ENCODE results near the gene GABRB3. TPM values are rescaled to one million over a fixed set of nuclear protein-coding genes. Genes with fewer than 3 reads are reported as not detected.

GABRB3 gene
- not detected in 2 replicates for total RNA-seq (2014; rRNA removed; shearing (Covaris generic))

DNA sequence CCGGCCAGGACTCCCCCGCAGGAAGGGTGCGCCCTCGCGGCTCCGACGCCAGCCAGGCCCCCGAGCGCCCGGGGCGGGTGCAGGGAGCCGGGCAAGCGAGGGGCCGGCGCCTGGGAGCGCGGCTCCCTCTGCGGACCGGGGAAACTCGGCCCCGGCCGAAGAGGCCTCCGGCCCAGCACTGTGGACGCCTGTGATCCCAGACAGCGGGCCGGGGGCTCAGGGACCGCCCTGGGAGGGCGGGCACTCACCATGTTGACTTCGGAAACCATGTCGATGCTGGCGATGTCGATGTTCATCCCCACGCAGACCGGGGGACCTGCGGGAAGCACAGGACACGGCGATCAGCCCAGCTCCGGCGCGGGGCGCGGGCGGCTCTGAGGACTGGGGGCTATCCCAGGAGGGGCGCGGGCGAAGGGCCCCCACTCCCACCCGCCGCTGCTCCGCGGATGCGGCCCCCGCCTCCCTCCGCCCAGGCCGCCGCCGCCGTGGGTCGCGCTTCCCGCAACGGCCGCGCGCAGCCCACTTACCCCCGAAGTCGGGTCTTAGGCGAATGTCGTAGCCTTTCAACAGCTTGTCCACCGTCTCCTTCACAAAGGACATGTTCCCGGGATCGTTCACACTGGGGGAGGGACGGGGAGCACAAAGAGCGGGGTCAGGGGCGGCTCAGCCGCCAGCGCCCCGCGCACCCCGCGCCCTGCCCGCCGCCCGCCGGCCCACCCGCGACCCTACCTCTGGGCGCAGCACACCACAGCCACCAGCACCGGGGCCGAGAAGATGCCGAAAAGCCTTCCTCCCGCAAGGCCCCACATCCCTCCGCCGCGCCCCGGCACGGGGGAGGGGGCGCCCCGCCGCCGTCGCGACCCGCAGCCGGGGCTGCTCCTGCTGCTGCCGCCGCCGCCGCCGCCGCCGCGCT lies at the start of gene GABRB3:
Gene GABRB3 (minus strand): TSS at position 913 of the 913 bp plus-strand sequence.
- no peak for DNase-seq (ENCODE audit: low spot score)

DNA sequence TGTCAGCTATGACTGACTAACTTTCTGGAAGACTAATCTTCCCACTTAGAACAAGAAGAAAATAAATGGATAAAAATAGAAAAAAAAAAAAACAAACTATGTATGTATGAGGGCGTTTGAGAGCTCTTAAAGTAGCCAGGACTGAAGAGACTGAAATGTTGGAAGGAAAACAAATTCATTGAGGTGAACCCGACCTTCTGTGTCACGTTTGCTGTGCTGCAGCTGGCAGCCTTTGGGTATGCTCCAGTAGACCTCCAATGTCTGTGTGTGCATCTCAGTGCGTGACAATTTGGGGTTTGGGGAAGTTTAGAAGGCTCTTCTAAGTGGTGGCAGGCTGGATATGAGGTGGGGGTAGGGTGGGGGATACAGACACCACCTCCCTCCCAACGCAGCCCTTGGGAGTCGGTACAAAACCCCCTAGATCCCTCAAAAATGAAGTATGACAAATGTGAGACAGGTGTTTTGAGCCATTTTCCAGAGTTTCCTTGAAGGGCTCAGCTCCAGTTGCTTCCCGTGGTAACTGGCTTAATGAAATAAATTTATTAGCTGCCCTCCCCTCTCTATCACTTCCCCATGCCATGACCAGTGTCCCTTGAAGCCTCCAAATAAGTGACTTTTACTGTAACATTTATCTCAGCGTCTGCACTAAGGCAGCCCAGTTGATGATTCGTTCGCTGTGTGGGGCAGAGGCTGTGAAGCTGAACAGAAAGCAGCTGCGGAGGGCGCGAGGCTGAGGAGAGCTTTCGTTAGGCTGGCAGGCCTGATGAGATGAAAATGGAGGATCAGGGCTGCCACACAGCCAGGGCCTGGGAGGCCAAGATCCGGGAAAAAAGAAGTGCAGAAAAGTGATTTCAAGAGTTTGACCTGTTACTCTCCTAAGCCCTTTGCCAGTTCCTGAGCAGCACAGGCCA lies 34.9 kb upstream of the GABRB3 start:
- DNase-seq (ENCODE audit: low spot score) = no peak

DNA sequence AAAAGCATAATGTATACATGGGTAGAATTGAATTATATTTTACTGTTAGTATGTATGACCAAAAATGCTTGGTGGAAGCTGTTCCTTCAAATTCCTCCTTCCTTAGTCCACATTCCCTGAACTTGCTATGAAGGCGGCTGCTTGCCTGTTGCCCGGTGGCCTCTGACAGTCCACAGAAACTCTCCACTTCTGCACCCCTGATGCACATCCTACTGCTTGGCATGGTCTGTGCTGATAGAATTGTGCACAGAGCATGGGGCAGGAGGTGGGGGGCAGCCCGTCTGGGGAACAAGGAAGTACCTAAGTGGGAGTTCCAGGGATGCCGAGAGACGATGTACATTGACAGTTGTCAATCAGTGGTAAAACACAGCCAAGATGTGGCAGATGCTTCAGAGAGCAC lies 33.7 kb upstream of the GABRB3 start:
- DNase-seq (ENCODE audit: low spot score) = no peak

DNA sequence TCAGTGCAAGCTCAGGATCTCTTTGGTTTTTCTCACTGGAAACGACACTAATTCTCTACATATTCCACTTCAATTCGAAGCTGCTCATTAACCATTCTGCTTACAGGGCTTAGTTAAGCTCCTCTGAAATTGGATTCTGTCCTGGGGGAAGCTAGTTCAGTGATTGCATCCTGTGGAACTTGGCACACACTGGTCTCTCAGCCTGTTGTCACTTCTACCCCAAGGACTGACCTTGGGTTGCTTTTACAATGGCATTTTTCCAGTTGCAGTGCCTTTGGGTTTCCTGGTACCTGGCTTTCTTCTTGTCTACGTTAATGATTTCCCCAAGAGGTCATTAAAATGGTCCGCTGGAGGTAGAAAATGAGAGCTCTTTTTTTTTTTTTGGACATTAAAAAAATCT lies 33.3 kb upstream of the GABRB3 start:
- no peak for DNase-seq (ENCODE audit: low spot score)

- no peak for DNase-seq (ENCODE audit: low spot score)
Observed at GRCh38 chr15:26805470-26805869, 32.6 kb upstream of the GABRB3 start.

DNA sequence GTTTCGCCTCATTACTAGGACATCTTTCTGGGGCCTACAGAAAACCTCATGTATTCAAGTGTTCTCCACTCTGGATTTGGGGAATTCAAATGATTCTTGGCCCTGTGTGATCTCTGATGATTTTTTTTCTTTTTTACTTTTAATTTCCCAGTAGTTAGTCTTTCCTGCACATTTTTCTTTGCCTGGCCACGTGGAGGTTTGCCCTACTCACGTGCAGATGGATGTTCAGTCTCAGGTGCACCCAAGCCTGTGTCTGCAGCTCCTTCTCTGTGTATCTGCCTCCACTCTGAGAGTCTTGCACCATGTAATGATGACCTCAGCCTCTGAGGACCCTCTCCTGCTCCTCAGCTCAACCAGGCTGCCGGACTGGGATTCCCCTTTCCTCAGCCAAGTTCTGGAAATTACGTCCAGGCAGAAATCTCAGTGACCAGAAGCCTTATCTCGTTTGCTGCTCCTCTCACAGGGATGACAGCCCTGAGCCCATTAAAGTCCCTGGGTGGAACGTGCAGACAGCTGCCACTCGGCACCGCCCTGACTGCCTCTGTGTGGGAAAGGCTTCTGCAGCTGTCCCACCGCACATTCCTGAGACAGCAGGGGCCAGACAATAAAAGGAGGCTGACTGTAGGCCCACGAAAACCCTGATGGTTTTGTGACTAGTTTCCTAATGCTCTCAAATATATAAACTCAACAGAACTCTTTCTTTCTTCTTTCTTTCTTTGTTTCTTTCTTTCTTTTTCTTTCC lies 31.4 kb upstream of the GABRB3 start:
- no peak for DNase-seq (ENCODE audit: low spot score)

DNA sequence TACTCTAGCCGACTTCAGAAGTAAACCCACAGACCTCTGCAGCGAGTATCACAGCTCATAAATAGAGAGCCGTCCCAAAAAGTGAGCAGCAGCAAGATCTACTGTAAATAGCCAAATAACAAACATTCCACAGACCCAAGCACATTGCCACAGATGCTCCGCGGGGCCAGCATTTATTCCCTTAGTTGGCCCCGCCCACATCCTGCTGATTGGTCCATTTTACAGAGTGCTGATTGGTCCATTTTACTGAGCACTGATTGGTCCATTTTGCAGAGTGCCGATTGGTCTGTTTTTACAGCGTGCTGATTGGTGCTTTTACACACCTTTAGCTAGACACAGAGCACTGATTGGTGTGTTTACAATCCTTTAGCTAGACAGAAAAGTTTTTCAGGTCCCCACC lies 17.3 kb upstream of the GABRB3 start:
- DNase-seq (ENCODE audit: low spot score) = no peak

- no peak for DNase-seq (ENCODE audit: low spot score)
Observed at GRCh38 chr15:26781816-26782215, 8.9 kb upstream of the GABRB3 start.

DNA sequence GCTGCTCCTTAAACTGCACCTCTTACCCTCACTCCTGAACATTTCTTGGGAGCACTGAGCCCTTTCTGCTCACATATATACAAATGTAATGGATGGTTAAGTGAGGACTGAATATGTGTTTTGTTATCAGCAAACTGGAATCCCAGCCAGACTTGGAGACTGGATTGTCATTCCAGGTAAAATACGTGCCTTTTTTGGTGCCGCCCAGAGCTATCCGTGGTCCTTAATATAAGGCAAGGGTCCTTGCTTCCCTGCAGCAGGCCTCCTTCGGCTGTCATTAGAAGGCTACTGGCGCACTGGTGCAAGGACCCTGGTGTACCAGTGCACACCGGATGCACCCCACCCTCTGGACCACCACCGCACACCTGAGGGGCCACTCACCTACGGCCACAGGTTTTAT lies 1.1 kb upstream of the GABRB3 start:
- DNase-seq (ENCODE audit: low spot score) = no peak

GRCh38 chr15:26773067-26773877 lies 406 bp upstream of the GABRB3 start:
- no peak for DNase-seq (ENCODE audit: low spot score)

GRCh38 chr15:26771578-26772153 lies 1.2 kb downstream of the GABRB3 start:
- DNase-seq (ENCODE audit: low spot score) = no peak

- no peak for DNase-seq (ENCODE audit: low spot score)
Observed at GRCh38 chr15:26771168-26771567, 1.7 kb downstream of the GABRB3 start.

DNA sequence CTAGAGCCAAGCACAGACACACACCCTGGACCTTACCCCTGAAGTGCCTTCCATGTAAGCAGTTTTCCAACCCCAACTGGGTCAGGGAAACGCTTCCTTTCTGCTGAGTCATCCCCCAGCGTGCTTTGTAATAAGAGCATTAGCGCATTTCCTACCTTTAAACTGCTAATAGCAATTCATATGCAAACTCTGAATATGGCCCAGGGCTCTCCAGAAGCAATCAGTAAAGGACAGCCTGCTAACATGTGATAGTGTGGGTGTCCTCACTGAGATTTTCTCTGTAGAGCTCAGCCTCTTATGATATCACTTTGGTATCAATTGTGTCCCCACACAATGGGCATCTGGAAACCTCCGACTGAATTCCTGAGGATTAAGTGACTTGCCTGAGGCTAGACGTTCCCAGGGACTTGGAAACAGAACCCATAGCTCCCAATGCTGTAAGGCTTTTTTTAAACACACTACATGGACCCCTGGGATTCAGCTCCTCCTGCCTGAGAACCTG lies 5.6 kb downstream of the GABRB3 start:
- DNase-seq (ENCODE audit: low spot score) = no peak

DNA sequence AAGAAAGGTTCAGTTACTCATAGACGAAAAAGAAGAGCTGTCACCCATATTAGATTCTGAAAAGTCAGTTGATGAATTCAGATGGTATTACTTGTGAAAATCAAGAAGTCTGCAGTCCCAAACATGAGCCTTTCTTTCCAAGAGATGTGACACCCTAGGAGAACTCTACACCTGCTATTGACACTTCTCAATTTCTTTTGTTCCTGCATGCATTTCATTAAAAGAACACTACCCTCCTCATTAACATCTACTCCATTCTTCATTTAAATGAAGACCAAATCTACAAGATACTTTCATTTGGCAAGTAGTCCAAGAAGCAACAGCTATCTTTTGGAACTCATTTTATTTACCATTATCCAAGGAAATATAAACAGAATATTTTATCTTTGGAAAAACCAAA lies 6.6 kb downstream of the GABRB3 start:
- no peak for DNase-seq (ENCODE audit: low spot score)

DNA sequence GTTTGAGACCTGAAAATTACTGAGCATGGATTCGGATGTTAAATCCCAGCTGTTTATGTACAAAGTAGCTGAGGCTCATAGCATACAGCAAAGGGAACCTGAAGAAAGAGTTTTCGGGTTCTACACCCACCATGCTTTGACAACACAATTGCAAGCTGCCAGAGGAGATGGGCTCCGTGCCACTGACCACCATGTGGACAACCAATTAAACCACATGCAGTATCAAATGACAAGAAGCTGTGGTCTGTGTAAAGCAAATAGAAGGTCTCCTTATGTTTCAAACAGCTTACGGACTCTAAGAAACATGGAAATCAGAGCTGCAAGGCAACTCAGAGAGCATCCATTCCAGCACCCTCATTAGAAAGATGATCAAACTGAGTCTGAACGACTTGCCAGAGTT lies 12.9 kb downstream of the GABRB3 start:
- no peak for DNase-seq (ENCODE audit: low spot score)

GRCh38 chr15:26758079-26758478 lies 14.8 kb downstream of the GABRB3 start:
- DNase-seq (ENCODE audit: low spot score) = no peak

DNA sequence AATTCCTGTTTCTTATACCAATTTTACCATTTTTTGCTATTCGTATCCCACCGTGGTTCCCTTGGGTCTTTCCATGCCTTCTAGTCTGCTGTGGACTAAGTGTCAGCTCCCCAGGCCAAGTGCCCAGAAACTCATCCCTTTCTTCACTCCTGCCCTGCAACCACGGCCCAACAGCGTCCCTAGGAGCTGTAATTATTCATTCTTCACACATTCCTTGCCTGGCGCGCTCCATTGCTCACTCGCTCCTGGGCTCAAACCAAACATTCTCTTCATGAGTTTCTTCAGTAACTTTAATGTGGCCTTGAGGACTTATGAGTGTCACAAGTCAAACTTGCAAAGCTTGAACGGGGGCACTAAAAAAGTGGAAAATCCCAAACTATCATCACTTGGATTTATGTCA lies 15.7 kb downstream of the GABRB3 start:
- no peak for DNase-seq (ENCODE audit: low spot score)

GRCh38 chr15:26744894-26745293 lies 28.0 kb downstream of the GABRB3 start:
- DNase-seq (ENCODE audit: low spot score) = no peak

- DNase-seq (ENCODE audit: low spot score) = no peak
Observed at GRCh38 chr15:26739791-26740190, 33.1 kb downstream of the GABRB3 start.

GRCh38 chr15:26738996-26739395 lies 33.9 kb downstream of the GABRB3 start:
- no peak for DNase-seq (ENCODE audit: low spot score)

Data from HT-29 (cell line).